ENCODE data around the gene ATL2.

Gene ATL2

DNA sequence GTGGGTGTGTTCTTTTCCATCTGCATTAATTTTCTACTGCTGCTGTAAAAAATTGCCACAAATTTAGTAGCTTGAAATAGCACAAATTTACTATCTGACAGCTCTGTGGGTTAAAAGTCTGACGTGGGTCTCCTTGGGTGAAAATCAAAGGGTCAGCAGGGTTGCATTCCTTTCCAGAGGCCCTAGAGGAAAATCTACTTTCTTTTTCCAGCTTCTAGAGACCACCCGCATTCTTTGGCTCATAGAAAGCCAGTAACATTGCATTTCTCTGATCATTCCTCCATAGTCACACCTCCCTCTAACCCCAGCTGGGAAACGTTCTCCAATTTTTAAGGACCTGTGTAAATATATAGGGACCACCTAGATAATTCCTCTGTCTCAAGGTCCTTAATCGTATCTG, 128.8 kb downstream of the ATL2 start:
- H3K36me3 ChIP-seq (ENCODE audit: insufficient read depth, low read length), result no peaks in the 10 kb centered on the region
- H3K4me3 ChIP-seq (ENCODE audit: low read depth, low read length, poor library complexity, severe bottlenecking), result no peak overlapping the region
- no peaks in the 10 kb centered on the region for H3F3A ChIP-seq (ENCODE audit: insufficient read depth, low read length)
- TF ChIP-seq, protein P1, sequence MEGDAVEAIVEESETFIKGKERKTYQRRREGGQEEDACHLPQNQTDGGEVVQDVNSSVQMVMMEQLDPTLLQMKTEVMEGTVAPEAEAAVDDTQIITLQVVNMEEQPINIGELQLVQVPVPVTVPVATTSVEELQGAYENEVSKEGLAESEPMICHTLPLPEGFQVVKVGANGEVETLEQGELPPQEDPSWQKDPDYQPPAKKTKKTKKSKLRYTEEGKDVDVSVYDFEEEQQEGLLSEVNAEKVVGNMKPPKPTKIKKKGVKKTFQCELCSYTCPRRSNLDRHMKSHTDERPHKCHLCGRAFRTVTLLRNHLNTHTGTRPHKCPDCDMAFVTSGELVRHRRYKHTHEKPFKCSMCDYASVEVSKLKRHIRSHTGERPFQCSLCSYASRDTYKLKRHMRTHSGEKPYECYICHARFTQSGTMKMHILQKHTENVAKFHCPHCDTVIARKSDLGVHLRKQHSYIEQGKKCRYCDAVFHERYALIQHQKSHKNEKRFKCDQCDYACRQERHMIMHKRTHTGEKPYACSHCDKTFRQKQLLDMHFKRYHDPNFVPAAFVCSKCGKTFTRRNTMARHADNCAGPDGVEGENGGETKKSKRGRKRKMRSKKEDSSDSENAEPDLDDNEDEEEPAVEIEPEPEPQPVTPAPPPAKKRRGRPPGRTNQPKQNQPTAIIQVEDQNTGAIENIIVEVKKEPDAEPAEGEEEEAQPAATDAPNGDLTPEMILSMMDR (IDR thresholded peaks at IDR 0.05; ENCODE audit: low read length), result no peak
- TF ChIP-seq EZH2 (IDR thresholded peaks at IDR 0.05; ENCODE audit: borderline replicate concordance, low read length), result no peak
- no peaks in the 10 kb centered on the region for H3K4me1 ChIP-seq (ENCODE audit: insufficient read depth, low read length, severe bottlenecking)
- no peak overlapping the region for H3K4me2 ChIP-seq (ENCODE audit: low read length)
- H3K27ac ChIP-seq (ENCODE audit: low read depth, low read length, poor library complexity, severe bottlenecking), result no peak overlapping the region
- no peaks in the 10 kb centered on the region for H3K9me2 ChIP-seq (ENCODE audit: low read depth, low read length)
- no peak overlapping the region for H2AFZ ChIP-seq (ENCODE audit: low read length)
- no peaks in the 10 kb centered on the region for H4K20me1 ChIP-seq (ENCODE audit: insufficient read depth, low read length)
- H3K27me3 ChIP-seq (ENCODE audit: insufficient read depth, low read length), result no peaks in the 10 kb centered on the region
- no peak overlapping the region for H3K9ac ChIP-seq (ENCODE audit: low read length)
- no peaks in the 10 kb centered on the region for H3K9me3 ChIP-seq (ENCODE audit: low read length)
- no peaks in the 10 kb centered on the region for H3K79me2 ChIP-seq (ENCODE audit: insufficient read depth, low read length)

DNA sequence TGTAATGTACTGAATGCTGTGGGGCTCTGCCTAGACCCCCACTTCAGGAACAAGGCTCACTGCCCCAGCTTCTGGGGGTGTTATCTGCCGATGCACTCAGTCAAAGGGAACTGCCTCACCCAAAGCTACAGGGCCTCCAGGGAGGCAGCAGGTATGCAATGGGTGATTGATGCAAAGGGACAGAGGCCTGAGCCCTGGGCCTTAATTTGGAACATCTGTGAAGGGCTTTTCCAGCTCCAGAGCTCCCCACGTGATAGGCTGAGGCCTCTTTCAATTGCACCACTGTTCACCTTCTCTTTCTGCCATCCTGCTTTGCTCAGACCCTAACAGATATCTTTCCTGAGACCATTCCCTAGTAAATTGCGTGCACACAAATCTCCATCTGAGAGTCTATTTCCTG, 131.0 kb downstream of the ATL2 start:
- H3K9ac ChIP-seq (ENCODE audit: low read length), result no peak overlapping the region
- H3F3A ChIP-seq (ENCODE audit: insufficient read depth, low read length), result no peaks in the 10 kb centered on the region
- no peak overlapping the region for H3K4me2 ChIP-seq (ENCODE audit: low read length)
- H3K4me3 ChIP-seq (ENCODE audit: low read depth, low read length, poor library complexity, severe bottlenecking), result no peak overlapping the region
- no peaks in the 10 kb centered on the region for H3K79me2 ChIP-seq (ENCODE audit: insufficient read depth, low read length)
- TF ChIP-seq, protein P1 (IDR thresholded peaks at IDR 0.05; ENCODE audit: low read length), result no peak
- TF ChIP-seq EZH2 (IDR thresholded peaks at IDR 0.05; ENCODE audit: borderline replicate concordance, low read length), result no peak
- H2AFZ ChIP-seq (ENCODE audit: low read length), result no peak overlapping the region
- no peaks in the 10 kb centered on the region for H3K4me1 ChIP-seq (ENCODE audit: insufficient read depth, low read length, severe bottlenecking)
- H4K20me1 ChIP-seq (ENCODE audit: insufficient read depth, low read length), result no peaks in the 10 kb centered on the region
- no peaks in the 10 kb centered on the region for H3K27me3 ChIP-seq (ENCODE audit: insufficient read depth, low read length)
- no peaks in the 10 kb centered on the region for H3K36me3 ChIP-seq (ENCODE audit: insufficient read depth, low read length)
- no peaks in the 10 kb centered on the region for H3K9me2 ChIP-seq (ENCODE audit: low read depth, low read length)
- no peaks in the 10 kb centered on the region for H3K9me3 ChIP-seq (ENCODE audit: low read length)
- no peak overlapping the region for H3K27ac ChIP-seq (ENCODE audit: low read depth, low read length, poor library complexity, severe bottlenecking)

DNA sequence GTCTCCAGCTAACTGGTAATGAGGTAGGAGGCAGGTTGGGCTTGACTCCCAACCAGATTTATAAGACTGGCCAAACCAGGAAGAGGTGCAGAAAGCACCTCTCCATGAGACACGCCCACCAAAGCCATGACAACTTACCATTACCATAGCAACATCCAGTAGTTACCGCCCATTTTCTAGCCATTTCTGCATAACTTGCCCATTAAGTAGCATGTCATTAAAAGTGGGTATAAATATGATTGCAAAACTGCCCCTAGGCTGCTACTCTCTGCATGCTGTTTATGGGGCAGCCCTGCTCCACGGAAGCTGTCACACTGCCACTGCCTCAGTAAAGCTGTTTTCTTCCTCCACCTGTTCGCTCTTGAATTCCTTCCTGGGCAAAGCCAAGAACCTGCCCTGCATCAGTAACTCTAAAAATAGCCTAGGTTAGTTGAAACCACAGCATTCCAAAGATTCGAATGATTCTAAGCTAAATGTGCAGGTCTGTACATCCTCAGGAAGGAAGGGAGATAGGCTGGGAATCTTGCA, 131.9 kb downstream of the ATL2 start:
- Histone ChIP-seq H3F3A (ENCODE audit: insufficient read depth, low read length) (no peaks in the 10 kb centered on the region), H3K4me2 (ENCODE audit: low read length) (no peak overlapping the region), H3K27me3 (ENCODE audit: insufficient read depth, low read length) (no peaks in the 10 kb centered on the region), H3K36me3 (ENCODE audit: insufficient read depth, low read length) (no peaks in the 10 kb centered on the region), H4K20me1 (ENCODE audit: insufficient read depth, low read length) (no peaks in the 10 kb centered on the region), H3K9me2 (ENCODE audit: low read depth, low read length) (no peaks in the 10 kb centered on the region), H3K27ac (ENCODE audit: low read depth, low read length, poor library complexity, severe bottlenecking) (no peak overlapping the region), H3K79me2 (ENCODE audit: insufficient read depth, low read length) (no peaks in the 10 kb centered on the region), H3K9me3 (ENCODE audit: low read length) (no peaks in the 10 kb centered on the region), H3K4me3 (ENCODE audit: low read depth, low read length, poor library complexity, severe bottlenecking) (no peak overlapping the region), H2AFZ (ENCODE audit: low read length) (no peak overlapping the region), H3K4me1 (ENCODE audit: insufficient read depth, low read length, severe bottlenecking) (no peaks in the 10 kb centered on the region), H3K9ac (ENCODE audit: low read length) (no peak overlapping the region)
- TF ChIP-seq, protein P1 (IDR thresholded peaks at IDR 0.05; ENCODE audit: low read length), result no peak
- no peak for TF ChIP-seq EZH2 (IDR thresholded peaks at IDR 0.05; ENCODE audit: borderline replicate concordance, low read length)
